Activated CD8-positive, alpha-beta T cell treated with anti-CD3 and anti-CD28 coated beads for 36 hours (primary cell): ENCODE data around the gene GPR108. TPM values are rescaled to one million over a fixed set of nuclear protein-coding genes. Genes with fewer than 3 reads are reported as not detected.

Experiments used
- ATAC-seq: fragments of 200-7000 bp; cut with Tn5 transposase; one replicate; pipeline ENCODE4 v1.10.0; 2021; ENCODE audit warnings: mild to moderate bottlenecking, moderate library complexity
- CTCF ChIA-PET: fragments of 350-600 bp; sonication (Branson Sonifier 250); formaldehyde crosslinking; loops from one replicate; lab custom pipeline; 2021; ENCODE audit warnings: antibody characterized with exemption; lab: Charles Lee
- POLR2A ChIA-PET: fragments of 350-600 bp; sonication (Branson Sonifier 250); formaldehyde crosslinking; loops from one replicate; lab custom pipeline; 2021; ENCODE audit warnings: antibody characterized with exemption; lab: Charles Lee
- DNase-seq: peaks from one replicate; pipeline ENCODE4 v3.0.0-alpha.2; 2020
- H3K27ac Mint-ChIP-seq: one replicate; pipeline ENCODE4 v1.8.0; 2021; ENCODE audit warnings: mild to moderate bottlenecking, mixed read lengths
- H3K27me3 Mint-ChIP-seq: one replicate; pipeline ENCODE4 v1.8.0; 2021; ENCODE audit warnings: mixed read lengths
- H3K36me3 Mint-ChIP-seq: one replicate; pipeline ENCODE4 v1.8.0; 2021; ENCODE audit warnings: low read depth, mixed read lengths
- H3K4me1 Mint-ChIP-seq: one replicate; pipeline ENCODE4 v1.8.0; 2021; ENCODE audit warnings: low read depth, mixed read lengths
- H3K4me3 Mint-ChIP-seq: one replicate; pipeline ENCODE4 v1.8.0; 2021; ENCODE audit warnings: mild to moderate bottlenecking, moderate library complexity, mixed read lengths
- H3K9me3 Mint-ChIP-seq: one replicate; pipeline ENCODE4 v1.8.0; 2021; ENCODE audit warnings: mixed read lengths
- intact Hi-C: fragments of 100-400 bp; cut with micrococcal nuclease; formaldehyde crosslinking; loops from one replicate; pipeline ENCODE4 v1.10.0; 2022
- total RNA-seq, 2 experiments: library from RNA; stranded (reverse); gene quantifications; one replicate each; pipeline ENCODE4 v1.2.3, GENCODE V29; 2021
- TF ChIP-seq, protein P1 (sequence below): fragments of 200-600 bp; IDR thresholded peaks from one replicate; pipeline ENCODE4 v1.8.0; 2022; ENCODE audit warnings: antibody characterized with exemption, mild to moderate bottlenecking

GPR108 gene
- total RNA-seq, 2 experiments from 2014 or later: 58.2 to 64.8 TPM

DNA sequence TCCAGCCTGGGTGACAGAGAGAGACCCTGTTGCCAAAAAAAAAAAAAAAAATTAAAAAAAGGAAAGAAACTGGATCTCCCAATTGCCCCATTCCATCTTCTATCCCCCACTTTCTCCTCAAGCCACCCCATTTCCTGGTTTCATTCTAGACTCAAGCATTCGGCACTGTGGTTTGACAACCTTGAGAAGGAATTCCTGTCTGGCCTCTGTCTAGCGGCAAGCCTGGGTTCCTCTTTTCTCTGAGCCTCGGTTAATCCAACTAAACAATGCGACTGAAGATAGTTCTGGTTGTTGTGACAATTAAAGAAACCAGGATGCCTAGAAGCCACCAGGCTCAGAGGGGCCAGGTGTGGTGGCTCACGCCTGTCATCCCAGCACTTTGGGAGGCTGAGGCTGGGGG lies 13.6 kb downstream of the GPR108 start:
- Mint-ChIP-seq H3K27ac (no peak overlapping the region), H3K4me1 (peaks cover 15% of the 10 kb centered on the region), H3K9me3 (no peaks in the 10 kb centered on the region), H3K36me3 (no peaks in the 10 kb centered on the region), H3K4me3 (no peak overlapping the region), H3K27me3 (no peaks in the 10 kb centered on the region)
- POLR2A ChIA-PET: interaction anchor here (2.1 kb wide), 1 partner anchor 13 kb away, joined by 9 read pairs; the partner anchor contains the start of gene GPR108
- no peak for ATAC-seq
- TF ChIP-seq, protein P1, sequence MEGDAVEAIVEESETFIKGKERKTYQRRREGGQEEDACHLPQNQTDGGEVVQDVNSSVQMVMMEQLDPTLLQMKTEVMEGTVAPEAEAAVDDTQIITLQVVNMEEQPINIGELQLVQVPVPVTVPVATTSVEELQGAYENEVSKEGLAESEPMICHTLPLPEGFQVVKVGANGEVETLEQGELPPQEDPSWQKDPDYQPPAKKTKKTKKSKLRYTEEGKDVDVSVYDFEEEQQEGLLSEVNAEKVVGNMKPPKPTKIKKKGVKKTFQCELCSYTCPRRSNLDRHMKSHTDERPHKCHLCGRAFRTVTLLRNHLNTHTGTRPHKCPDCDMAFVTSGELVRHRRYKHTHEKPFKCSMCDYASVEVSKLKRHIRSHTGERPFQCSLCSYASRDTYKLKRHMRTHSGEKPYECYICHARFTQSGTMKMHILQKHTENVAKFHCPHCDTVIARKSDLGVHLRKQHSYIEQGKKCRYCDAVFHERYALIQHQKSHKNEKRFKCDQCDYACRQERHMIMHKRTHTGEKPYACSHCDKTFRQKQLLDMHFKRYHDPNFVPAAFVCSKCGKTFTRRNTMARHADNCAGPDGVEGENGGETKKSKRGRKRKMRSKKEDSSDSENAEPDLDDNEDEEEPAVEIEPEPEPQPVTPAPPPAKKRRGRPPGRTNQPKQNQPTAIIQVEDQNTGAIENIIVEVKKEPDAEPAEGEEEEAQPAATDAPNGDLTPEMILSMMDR: no peak
- intact Hi-C loops: no loop called here
- CTCF ChIA-PET: interaction anchor here (1.2 to 1.6 kb wide), 2 partner anchors 10 to 161 kb away, joined by 3 read pairs; no protein-coding TSS in a partner anchor
- DNase-seq: no peak

DNA sequence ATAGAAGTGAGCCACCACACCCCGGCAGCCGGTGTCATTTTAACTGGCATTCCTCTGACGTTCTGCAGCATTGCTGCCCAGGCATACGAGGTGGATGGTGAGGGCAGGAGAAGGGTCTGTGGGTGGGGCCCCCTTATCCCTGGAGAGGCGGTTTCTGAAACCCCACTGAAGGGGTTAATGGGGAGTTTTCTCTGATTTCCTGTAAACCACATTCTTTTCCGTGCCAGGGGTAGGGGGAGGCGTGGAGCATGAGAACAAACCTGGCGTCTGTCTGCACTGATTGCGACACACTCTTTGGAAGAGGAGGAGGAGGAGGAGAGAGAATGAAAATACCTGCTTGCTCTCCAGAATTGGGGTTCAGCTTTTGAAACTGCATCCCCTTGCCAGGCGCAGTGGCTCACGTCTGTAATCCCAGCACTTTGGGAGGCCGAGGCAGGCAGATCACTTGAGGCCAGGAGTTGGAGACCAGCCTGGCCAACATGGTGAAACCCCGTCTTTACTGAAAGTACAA lies 14.2 kb downstream of the GPR108 start:
- CTCF ChIA-PET: interaction anchor here (1.1 kb wide), 1 partner anchor 89 kb away, joined by 3 read pairs; no protein-coding TSS in a partner anchor
- ATAC-seq (no peak), DNase-seq (no peak)
- POLR2A ChIA-PET: no interaction called here
- H3K27ac Mint-ChIP-seq: no peak overlapping the region
- H3K36me3 Mint-ChIP-seq: no peaks in the 10 kb centered on the region
- peaks cover 15% of the 10 kb centered on the region for H3K4me1 Mint-ChIP-seq
- intact Hi-C loops: no loop called here
- no peak overlapping the region for H3K4me3 Mint-ChIP-seq
- no peaks in the 10 kb centered on the region for H3K27me3 Mint-ChIP-seq
- TF ChIP-seq, protein P1: no peak
- H3K9me3 Mint-ChIP-seq: no peaks in the 10 kb centered on the region

DNA sequence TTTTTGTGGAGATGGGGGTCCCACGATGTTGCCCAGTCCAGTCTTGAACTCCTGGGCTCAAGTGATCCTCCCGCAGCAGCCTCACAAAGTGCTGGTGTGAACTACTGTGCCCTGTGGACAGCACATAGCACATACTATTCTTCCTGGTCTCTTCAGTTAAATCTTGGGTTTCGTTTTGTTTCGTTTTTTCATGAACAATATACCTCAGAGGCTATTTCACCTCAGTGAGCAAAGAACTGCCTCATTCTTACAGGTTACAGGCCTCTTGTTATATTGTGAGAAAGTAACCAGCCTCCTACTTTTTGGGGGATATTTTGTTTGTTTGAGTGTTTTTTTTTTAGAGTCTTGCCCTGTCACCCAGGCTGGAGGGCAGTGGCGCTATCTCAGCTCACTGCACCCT lies 15.6 kb downstream of the GPR108 start:
- no peak for ATAC-seq
- no peaks in the 10 kb centered on the region for H3K9me3 Mint-ChIP-seq
- H3K27me3 Mint-ChIP-seq: no peaks in the 10 kb centered on the region
- H3K4me1 Mint-ChIP-seq: peaks cover 19% of the 10 kb centered on the region
- ChIA-PET CTCF (no interaction called here), POLR2A (no interaction called here)
- H3K36me3 Mint-ChIP-seq: no peaks in the 10 kb centered on the region
- TF ChIP-seq, protein P1: no peak
- intact Hi-C loops: no loop called here
- H3K4me3 Mint-ChIP-seq: no peak overlapping the region
- H3K27ac Mint-ChIP-seq: no peak overlapping the region
- DNase-seq: no peak

DNA sequence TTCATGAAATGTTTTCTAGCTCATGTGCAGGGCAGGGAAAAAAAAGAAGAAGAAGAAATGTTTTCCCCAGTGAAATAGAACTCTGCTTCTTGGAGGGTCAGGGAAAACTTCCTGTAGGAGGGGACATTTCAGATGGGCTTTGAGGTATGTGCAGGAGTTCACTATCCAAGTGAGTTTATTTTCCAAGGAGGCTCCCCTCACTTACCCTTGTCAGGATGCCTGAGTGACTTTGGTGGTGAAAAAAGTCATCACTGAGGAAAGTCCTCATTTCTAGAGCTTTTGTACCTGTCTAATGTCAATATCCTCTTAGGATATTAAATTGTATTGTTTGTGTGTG lies 16.3 kb downstream of the GPR108 start:
- Mint-ChIP-seq H3K4me1 (peaks cover 19% of the 10 kb centered on the region), H3K4me3 (no peak overlapping the region), H3K27me3 (no peaks in the 10 kb centered on the region), H3K36me3 (no peaks in the 10 kb centered on the region), H3K27ac (no peak overlapping the region), H3K9me3 (no peaks in the 10 kb centered on the region)
- TF ChIP-seq, protein P1: no peak
- ChIA-PET CTCF (no interaction called here), POLR2A (interaction anchor here (1.1 kb wide), 1 partner anchor 10 kb away, joined by 3 read pairs; no protein-coding TSS in a partner anchor)
- ATAC-seq (no peak), DNase-seq (no peak)
- intact Hi-C loops: no loop called here

DNA sequence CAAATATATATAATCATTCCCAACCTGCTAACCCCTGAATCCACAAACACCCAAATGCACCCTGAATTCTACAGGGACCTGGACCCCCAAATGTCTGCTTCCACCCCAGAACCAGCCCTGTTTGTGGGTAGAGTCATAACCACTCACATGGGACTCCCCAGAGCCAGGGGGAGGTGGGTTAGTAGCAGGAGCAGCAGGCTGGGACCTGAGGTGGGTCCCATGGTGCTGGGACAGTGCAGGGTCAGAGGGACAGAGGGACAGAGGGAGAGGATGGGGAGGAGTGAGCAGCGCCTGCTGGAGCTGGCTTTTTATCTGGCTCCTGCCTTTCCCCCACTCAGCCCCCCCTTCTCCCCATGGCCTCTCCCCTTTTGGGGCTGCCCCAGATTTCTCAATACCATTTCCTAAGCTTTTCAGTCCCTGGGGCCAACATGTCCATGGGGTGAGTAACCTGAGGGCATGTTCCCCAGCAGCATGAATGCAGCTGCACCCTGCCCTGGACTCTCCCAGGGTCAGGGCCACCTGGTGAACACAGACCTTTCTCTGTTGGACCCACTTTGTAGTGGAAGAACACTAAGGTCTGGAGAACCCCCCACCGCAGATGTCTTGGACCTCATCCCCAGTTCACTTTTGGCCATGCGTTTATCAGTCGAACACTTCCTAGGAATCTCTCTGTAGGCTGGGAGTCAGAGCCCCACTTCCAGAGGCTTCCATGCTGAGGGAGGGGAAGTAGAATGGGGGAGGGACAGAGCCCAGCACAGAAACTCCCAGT lies 16.8 kb downstream of the GPR108 start, which contains the start of gene C3:
Gene C3 (minus strand): TSS at position 282 of the 769 bp plus-strand sequence. CDS start 61 bp downstream, at position 221.
- intact Hi-C loops: no loop called here
- CTCF ChIA-PET: no interaction called here
- no peaks in the 10 kb centered on the region for H3K27me3 Mint-ChIP-seq
- no peak within 1 kb of the TSS for H3K27ac Mint-ChIP-seq
- POLR2A ChIA-PET: interaction anchor here (1.1 kb wide), 1 partner anchor 11 kb away, joined by 3 read pairs; no protein-coding TSS in a partner anchor
- no peak within 1 kb of the TSS for H3K4me3 Mint-ChIP-seq
- TF ChIP-seq, protein P1: no peak
- peaks cover 19% of the 10 kb centered on the region for H3K4me1 Mint-ChIP-seq
- H3K36me3 Mint-ChIP-seq: no peaks in the 10 kb centered on the region
- ATAC-seq (no peak), DNase-seq (no peak)
- no peaks in the 10 kb centered on the region for H3K9me3 Mint-ChIP-seq
